HEK293T (cell line): ENCODE data around the gene TLE3.

ENCODE experiments used
- CTCF ChIA-PET: fragments of 350-600 bp; formaldehyde crosslinking; extraction: SDS; loops from one replicate; lab custom pipeline; 2021; ENCODE audit warnings: antibody characterized with exemption, inconsistent platforms; lab: Yijun Ruan, JAX
- POLR2A ChIA-PET: fragments of 350-600 bp; formaldehyde crosslinking; extraction: SDS; loops from one replicate; lab custom pipeline; 2020; ENCODE audit warnings: antibody characterized with exemption, inconsistent platforms; lab: Yijun Ruan, JAX
- DNase-seq: peaks from one replicate; pipeline ENCODE4 v3.0.0; 2012; ENCODE audit warnings: mixed read lengths; ENCODE audit errors: extremely low spot score
- ARNT ChIP-seq: fragments of 450-650 bp; IDR thresholded peaks from 2 replicates; pipeline ENCODE4 v1.6.1; 2017; ENCODE audit warnings: mild to moderate bottlenecking
- BHLHE40 ChIP-seq: fragments of 450-650 bp; IDR thresholded peaks from 2 replicates; pipeline ENCODE4 v1.6.1; 2016; ENCODE audit warnings: mild to moderate bottlenecking, moderate library complexity, borderline replicate concordance
- CTBP1 ChIP-seq: fragments of 450-650 bp; IDR thresholded peaks from 2 replicates; pipeline ENCODE4 v1.6.1; 2016; ENCODE audit warnings: borderline replicate concordance
- ELF4 ChIP-seq: fragments of 450-650 bp; IDR thresholded peaks from 2 replicates; pipeline ENCODE4 v1.6.1; 2017; ENCODE audit warnings: antibody characterized with exemption
- FOXA1 ChIP-seq: fragments of 450-650 bp; IDR thresholded peaks from 2 replicates; pipeline ENCODE4 v1.6.1; 2016; ENCODE audit warnings: mild to moderate bottlenecking
- FOXK2 ChIP-seq: fragments of 450-650 bp; IDR thresholded peaks from 2 replicates; pipeline ENCODE4 v1.6.1; 2016; ENCODE audit warnings: mild to moderate bottlenecking
- FOXM1 ChIP-seq: fragments of 450-650 bp; IDR thresholded peaks from 2 replicates; pipeline ENCODE4 v1.6.1; 2017; ENCODE audit warnings: mild to moderate bottlenecking, borderline replicate concordance
- HDGF ChIP-seq: fragments of 450-650 bp; IDR thresholded peaks from 2 replicates; pipeline ENCODE4 v1.6.1; 2017; ENCODE audit warnings: antibody characterized with exemption, borderline replicate concordance
- L3MBTL2 ChIP-seq: fragments of 450-650 bp; conservative IDR thresholded peaks from 2 replicates; pipeline ENCODE4 v1.6.1; 2016; ENCODE audit warnings: mild to moderate bottlenecking
- LEF1 ChIP-seq: fragments of 450-650 bp; IDR thresholded peaks from 2 replicates; pipeline ENCODE4 v1.6.1; 2017; ENCODE audit warnings: mild to moderate bottlenecking, borderline replicate concordance
- NFRKB ChIP-seq: fragments of 450-650 bp; IDR thresholded peaks from 2 replicates; pipeline ENCODE4 v1.6.1; 2016; ENCODE audit warnings: mild to moderate bottlenecking, moderate library complexity
- SP1 ChIP-seq: fragments of 450-650 bp; IDR thresholded peaks from 2 replicates; pipeline ENCODE4 v1.6.1; 2017
- SUZ12 ChIP-seq: fragments of 450-650 bp; IDR thresholded peaks from 2 replicates; pipeline ENCODE4 v1.6.1; 2016; ENCODE audit warnings: mild to moderate bottlenecking
- TARDBP ChIP-seq: fragments of 450-650 bp; IDR thresholded peaks from 2 replicates; pipeline ENCODE4 v1.6.1; 2016
- ZNF384 ChIP-seq: fragments of 450-650 bp; IDR thresholded peaks from 2 replicates; pipeline ENCODE4 v1.6.1; 2016
- TF ChIP-seq, protein P1 (sequence below): fragments of 450-650 bp; IDR thresholded peaks from 2 replicates; pipeline ENCODE4 v1.6.1; 2016

Gene TLE3

DNA sequence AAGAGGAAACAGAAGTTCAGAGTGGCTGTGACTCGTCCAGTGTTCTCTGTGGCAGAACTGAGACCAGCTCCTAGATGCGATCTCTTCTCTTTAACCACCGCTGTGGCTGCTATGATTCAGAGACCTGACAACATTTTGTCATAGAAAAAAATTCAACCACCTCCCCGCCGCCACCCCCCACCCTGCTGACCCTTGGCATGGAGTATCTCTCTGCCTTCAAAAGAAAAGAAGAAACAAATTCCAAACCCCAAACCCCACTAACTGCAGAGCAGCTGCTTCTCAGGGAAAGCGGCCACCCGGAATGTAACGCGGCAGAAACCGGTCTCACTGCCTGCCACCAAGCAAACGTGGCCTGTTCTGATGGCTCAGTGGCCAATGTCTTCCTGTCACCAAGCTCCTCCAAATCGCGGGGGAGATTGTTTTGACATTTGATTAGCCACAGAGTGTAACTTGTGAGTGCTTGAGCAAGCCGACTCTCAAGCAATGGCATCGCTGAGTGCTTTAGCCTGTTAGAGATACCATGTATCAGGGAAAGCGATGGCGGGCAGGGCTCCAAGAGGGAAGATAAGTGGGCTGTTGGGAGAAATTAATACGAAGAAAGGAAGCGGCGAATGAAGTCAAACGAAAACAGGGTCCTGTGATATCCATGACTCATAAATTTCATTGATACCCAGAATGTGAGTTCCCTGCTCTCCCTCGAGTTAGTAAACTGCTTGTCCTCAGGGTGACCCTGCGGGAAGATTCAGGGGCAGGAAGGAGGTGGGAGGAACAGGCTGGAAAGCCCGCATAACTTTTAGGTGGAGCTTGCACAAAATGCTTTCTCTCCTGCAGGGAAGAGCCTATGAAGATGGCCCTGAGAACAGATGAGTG, 44.8 kb upstream of the TLE3 start:
- ChIA-PET POLR2A (interaction anchor here (1.2 to 2.4 kb wide), 2 partner anchors 43 to 45 kb away, joined by 3 to 9 read pairs; partner anchors contain the start of gene TLE3), CTCF (interaction anchor here (0.9 to 1.3 kb wide), 2 partner anchors 11 to 45 kb away, joined by 3 to 4 read pairs; partner anchors contain the start of gene TLE3)
- DNase-seq = no peak
- TF ChIP-seq BHLHE40 (no peak), FOXM1 (no peak), TARDBP (no peak), CTBP1 (no peak), SP1 (no peak), FOXK2 (no peak), LEF1 (no peak), ZNF384 (no peak), L3MBTL2 (no peak), HDGF (no peak), ARNT (no peak), SUZ12 (no peak), NFRKB (no peak), FOXA1 (no peak), ELF4 (no peak)
- TF ChIP-seq, protein P1, sequence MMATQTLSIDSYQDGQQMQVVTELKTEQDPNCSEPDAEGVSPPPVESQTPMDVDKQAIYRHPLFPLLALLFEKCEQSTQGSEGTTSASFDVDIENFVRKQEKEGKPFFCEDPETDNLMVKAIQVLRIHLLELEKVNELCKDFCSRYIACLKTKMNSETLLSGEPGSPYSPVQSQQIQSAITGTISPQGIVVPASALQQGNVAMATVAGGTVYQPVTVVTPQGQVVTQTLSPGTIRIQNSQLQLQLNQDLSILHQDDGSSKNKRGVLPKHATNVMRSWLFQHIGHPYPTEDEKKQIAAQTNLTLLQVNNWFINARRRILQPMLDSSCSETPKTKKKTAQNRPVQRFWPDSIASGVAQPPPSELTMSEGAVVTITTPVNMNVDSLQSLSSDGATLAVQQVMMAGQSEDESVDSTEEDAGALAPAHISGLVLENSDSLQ = no peak

- DNase-seq = no peak
- CTCF ChIA-PET = interaction anchor here (0.9 kb wide), 1 partner anchor 45 kb away, joined by 3 read pairs; the partner anchor contains the start of gene TLE3
- POLR2A ChIA-PET = interaction anchor here (2.4 kb wide), 1 partner anchor 42 kb away, joined by 9 read pairs; no protein-coding TSS in a partner anchor
- TF ChIP-seq NFRKB = no peak
- TF ChIP-seq FOXK2 = no peak
- TF ChIP-seq ELF4 = no peak
- no peak for TF ChIP-seq CTBP1
- no peak for TF ChIP-seq BHLHE40
- TF ChIP-seq ZNF384 = no peak
- no peak for TF ChIP-seq L3MBTL2
- TF ChIP-seq SUZ12 = no peak
- TF ChIP-seq TARDBP = no peak
- TF ChIP-seq ARNT = no peak
- TF ChIP-seq HDGF = no peak
- TF ChIP-seq, protein P1 = no peak
- no peak for TF ChIP-seq FOXA1
Observed at GRCh38 chr15:70142072-70142321, 44.3 kb upstream of the TLE3 start.

- no peak for DNase-seq
- ChIA-PET CTCF (interaction anchor here (0.9 kb wide), 1 partner anchor 44 kb away, joined by 3 read pairs; the partner anchor contains the start of gene TLE3), POLR2A (interaction anchor here (2.4 kb wide), 1 partner anchor 42 kb away, joined by 9 read pairs; no protein-coding TSS in a partner anchor)
- no peak for TF ChIP-seq HDGF
- TF ChIP-seq FOXA1 = no peak
- TF ChIP-seq FOXK2 = no peak
- TF ChIP-seq, protein P1 = no peak
- no peak for TF ChIP-seq FOXM1
- no peak for TF ChIP-seq NFRKB
- TF ChIP-seq L3MBTL2 = no peak
- no peak for TF ChIP-seq BHLHE40
- no peak for TF ChIP-seq TARDBP
- TF ChIP-seq SUZ12 = no peak
- TF ChIP-seq SP1 = no peak
- TF ChIP-seq ARNT = no peak
- no peak for TF ChIP-seq CTBP1
- no peak for TF ChIP-seq LEF1
- no peak for TF ChIP-seq ZNF384
- no peak for TF ChIP-seq ELF4
Observed at GRCh38 chr15:70141376-70142071, 43.8 kb upstream of the TLE3 start.

DNA sequence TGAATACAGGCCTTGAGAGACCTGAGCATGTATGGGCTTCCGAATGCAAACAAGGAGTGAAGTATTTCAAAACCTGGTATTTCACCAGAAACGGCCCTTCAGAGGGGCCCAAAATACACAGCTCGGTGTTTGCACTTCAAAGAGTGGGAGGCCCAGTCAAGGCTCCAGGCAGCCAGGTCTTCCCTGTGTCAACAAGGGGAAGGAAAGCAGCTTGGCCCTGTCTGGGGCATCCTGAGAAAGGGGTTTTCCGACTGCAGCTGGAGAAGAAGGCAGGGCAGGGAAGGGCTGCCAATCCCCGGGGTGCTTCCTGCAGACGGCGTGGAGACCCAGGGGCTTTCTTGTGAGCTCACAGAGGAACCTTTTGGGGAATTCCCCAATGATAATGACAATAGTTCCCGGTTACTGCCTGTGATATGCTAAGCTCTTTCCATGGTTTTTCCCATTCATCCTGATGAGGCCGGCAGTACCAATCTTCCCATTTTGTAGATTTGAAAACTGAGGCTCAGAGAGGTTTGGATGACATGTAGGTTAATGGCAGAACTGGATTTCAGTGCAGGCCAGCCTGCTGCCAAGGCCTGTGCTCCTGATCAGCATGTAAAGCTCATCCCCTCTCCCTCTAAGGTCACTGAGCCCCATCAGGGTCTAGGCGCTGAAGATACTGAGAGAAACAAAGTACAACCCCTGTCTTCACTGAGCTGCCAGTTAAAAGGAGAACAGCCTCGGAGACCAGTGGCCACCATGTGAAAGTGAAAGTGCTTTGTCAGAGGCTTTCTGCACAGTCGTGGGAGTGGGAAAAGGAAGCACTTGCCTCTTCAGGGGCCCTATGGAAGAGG, 43.0 kb upstream of the TLE3 start:
- ChIA-PET POLR2A (no interaction called here), CTCF (interaction anchor here (1.1 to 1.4 kb wide), 3 partner anchors 9 to 45 kb away, joined by 3 to 5 read pairs (median 4); no protein-coding TSS in a partner anchor)
- TF ChIP-seq, protein P1 = no peak
- TF ChIP-seq NFRKB (no peak), ZNF384 (no peak), TARDBP (no peak), FOXM1 (no peak), FOXK2 (no peak), FOXA1 (no peak), ELF4 (no peak), CTBP1 (no peak), ARNT (no peak)
- DNase-seq = no peak
